Sigmoid colon (tissue), 4 donors: ENCODE results near the gene CREB3.

Experiments used
- CTCF ChIP-seq, 4 experiments: fragments of 450-650 bp in 3 of 4; fragments of 200-600 bp in 1 of 4; IDR thresholded peaks; one replicate each; pipeline ENCODE4 v1.5.1; 2016 to 2019; ENCODE audit warnings: antibody characterized with exemption in 4 of 4, mild to moderate bottlenecking in 3 of 4, moderate library complexity in 2 of 4
- EP300 ChIP-seq, 4 donors: sonication (generic); formaldehyde crosslinking; IDR thresholded peaks; one replicate each; pipeline ENCODE4 v1.6.1; 2017; ENCODE audit warnings: antibody characterized with exemption in 4 of 4
- POLR2A ChIP-seq, 2 donors: fragments of 450-650 bp; IDR thresholded peaks; one replicate each; pipeline ENCODE4 v1.6.1; 2016; ENCODE audit warnings: antibody characterized with exemption in 2 of 2, mild to moderate bottlenecking in 2 of 2, moderate library complexity in 2 of 2
- POLR2AphosphoS5 ChIP-seq, 4 donors: sonication (generic); formaldehyde crosslinking; IDR thresholded peaks; one replicate each; pipeline ENCODE4 v1.6.1; 2017; ENCODE audit warnings: antibody characterized with exemption in 4 of 4

GRCh38 chr9:35723426-35723825 is 9.0 kb upstream of the CREB3 start:
- no peak for TF ChIP-seq CTCF (IDR thresholded peaks at IDR 0.05)
- TF ChIP-seq POLR2AphosphoS5 (IDR thresholded peaks at IDR 0.05), result no peak
- TF ChIP-seq POLR2A (IDR thresholded peaks at IDR 0.05), result no peak
- no peak for TF ChIP-seq EP300 (IDR thresholded peaks at IDR 0.05)
